ENCODE measurements around the gene FNIP2. TPM values are rescaled to one million over a fixed set of nuclear protein-coding genes. Genes with fewer than 3 reads are reported as not detected.
A peak's percentile ranks its signal among the peaks of the same experiment; 100 is the strongest.
"Not testable (repeated sequence)": the region's sequence is repeated elsewhere in the genome, so short reads cannot be mapped to it uniquely, and the experiment has no call there.

FNIP2 gene
- total and polyA plus RNA-seq, 8 donors = 4.8 to 109 (median 28.9) TPM

- Histone ChIP-seq H3K4me3 (no peak overlapping the region), H3K27ac (peak overlapping the region in 2 of 5 donors; percentile 25 to 58), H3K27me3 (no peaks in the 10 kb centered on the region), H3K9me3 (no peaks in the 10 kb centered on the region), H3K36me3 (no peaks in the 10 kb centered on the region), H3K4me1 (peaks cover 42 to 90% (median 65%) of the 10 kb centered on the region in 4 donors)
- TF ChIP-seq CTCF (IDR thresholded peaks at IDR 0.05) (no peak), POLR2AphosphoS5 (IDR thresholded peaks at IDR 0.05) (no peak), EP300 (IDR thresholded peaks at IDR 0.05) (no peak), POLR2A (IDR thresholded peaks at IDR 0.05) (no peak)
- DNase-seq = no peak
- WGBS, 5 donors = 73 to 86% (median 78%) methylated on average over 1 of the region's 1 CpG
- intact Hi-C loops (cut with DNase I; ENCODE audit: low total_unique reads) = no loop called here
Measured at GRCh38 chr4:158788516-158788915, 19.7 kb downstream of the FNIP2 start.

GRCh38 chr4:158789853-158790252, 21.0 kb downstream of the FNIP2 start:
- Histone ChIP-seq H3K4me1 (peaks cover 35 to 79% (median 55%) of the 10 kb centered on the region in 4 donors), H3K27me3 (no peaks in the 10 kb centered on the region), H3K36me3 (no peaks in the 10 kb centered on the region), H3K4me3 (no peak overlapping the region), H3K9me3 (no peaks in the 10 kb centered on the region), H3K27ac (no peak overlapping the region)
- 91 to 99% (median 94%) methylated on average over 8 of the region's 8 CpGs for WGBS, 5 donors
- TF ChIP-seq POLR2A (IDR thresholded peaks at IDR 0.05) (no peak), POLR2AphosphoS5 (IDR thresholded peaks at IDR 0.05) (no peak), CTCF (IDR thresholded peaks at IDR 0.05) (no peak), EP300 (IDR thresholded peaks at IDR 0.05) (no peak)
- intact Hi-C loops (cut with DNase I; ENCODE audit: low total_unique reads) = no loop called here
- DNase-seq = no peak

- H3K9me3 ChIP-seq = no peaks in the 10 kb centered on the region
- no peaks in the 10 kb centered on the region for H3K36me3 ChIP-seq
- 49 to 68% (median 63%) methylated on average over 1 of the region's 1 CpG for WGBS, 5 donors
- no peaks in the 10 kb centered on the region for H3K27me3 ChIP-seq
- no peak overlapping the region for H3K4me3 ChIP-seq
- H3K4me1 ChIP-seq = peaks cover 21 to 76% (median 44%) of the 10 kb centered on the region in 4 donors
- no peak overlapping the region for H3K27ac ChIP-seq
- intact Hi-C loops (cut with DNase I; ENCODE audit: low total_unique reads) = no loop called here
- DNase-seq = no peak
- TF ChIP-seq POLR2AphosphoS5 (IDR thresholded peaks at IDR 0.05) = no peak
Measured at GRCh38 chr4:158793021-158793420, 24.2 kb downstream of the FNIP2 start.

- H3K27ac ChIP-seq; DNase-seq; H3K9me3 ChIP-seq; H3K4me3 ChIP-seq; H3K27me3 ChIP-seq; H3K36me3 ChIP-seq; intact Hi-C loops (cut with DNase I; ENCODE audit: low total_unique reads): not testable (repeated sequence)
- WGBS, 5 donors = 59 to 95% (median 68%) methylated on average over 1 of the region's 1 CpG
- H3K4me1 ChIP-seq = peaks cover 19 to 76% (median 44%) of the 10 kb centered on the region in 4 donors
Measured at GRCh38 chr4:158793430-158793829, 24.6 kb downstream of the FNIP2 start.

- intact Hi-C loops (cut with DNase I; ENCODE audit: low total_unique reads) = no loop called here
- H3K36me3 ChIP-seq = no peaks in the 10 kb centered on the region
- TF ChIP-seq EP300 (IDR thresholded peaks at IDR 0.05) = no peak
- TF ChIP-seq CTCF (IDR thresholded peaks at IDR 0.05) = no peak
- no peak for TF ChIP-seq POLR2AphosphoS5 (IDR thresholded peaks at IDR 0.05)
- no peak for TF ChIP-seq POLR2A (IDR thresholded peaks at IDR 0.05)
- no peak for DNase-seq
- H3K4me1 ChIP-seq = peaks cover 19 to 83% (median 51%) of the 10 kb centered on the region in 4 donors
- peak overlapping the region in 2 of 5 donors; percentile 3 to 26 for H3K27ac ChIP-seq
- no peak overlapping the region for H3K4me3 ChIP-seq
- 78 to 90% (median 85%) methylated on average over 7 of the region's 7 CpGs for WGBS, 5 donors
- H3K9me3 ChIP-seq = no peaks in the 10 kb centered on the region
- H3K27me3 ChIP-seq = no peaks in the 10 kb centered on the region
Measured at GRCh38 chr4:158796370-158797140, 27.7 kb downstream of the FNIP2 start.
